Caco-2 (cell line): ENCODE measurements around the gene SMURF1. TPM values are rescaled to one million over a fixed set of nuclear protein-coding genes. Genes with fewer than 3 reads are reported as not detected.
A peak's percentile ranks its signal among the peaks of the same experiment; 100 is the strongest.

ENCODE experiments used
- BruUV-seq: library from RNA; stranded (reverse); fragments of 400-500 nt; replicated peaks from 2 replicates; lab custom pipeline; 2021; lab: Mats Ljungman, UMichigan
- CTCF ChIA-PET: fragments of 300-600 bp; sonication (Branson Sonifier 250); formaldehyde crosslinking; loops from one replicate; lab custom pipeline; 2022; ENCODE audit warnings: antibody characterized with exemption; lab: Charles Lee
- POLR2A ChIA-PET: fragments of 300-600 bp; sonication (Branson Sonifier 250); formaldehyde crosslinking; loops from one replicate; lab custom pipeline; 2022; ENCODE audit warnings: antibody characterized with exemption; lab: Charles Lee
- DNase-seq, 2 experiments: peaks; one replicate each; pipeline versions ENCODE4 v3.0.0 to v3.0.0-alpha.2; 2020 to 2022
- H3K27me3 ChIP-seq: replicated peaks from 2 replicates; pipeline ENCODE4 v1.6.0; 2011; ENCODE audit warnings: low read length; ENCODE audit not compliant: control insufficient read depth, insufficient read depth
- H3K36me3 ChIP-seq: 2 replicates; pipeline ENCODE4 v1.5.1; 2011; ENCODE audit warnings: low read length; ENCODE audit not compliant: control insufficient read depth, insufficient read depth
- H3K4me1 ChIP-seq: fragments of 250-450 bp; sonication (Bioruptor Pico); 2 replicates; pipeline ENCODE4 v1.5.1; 2020; ENCODE audit warnings: mild to moderate bottlenecking
- H3K4me3 ChIP-seq: 2 replicates; pipeline ENCODE4 v1.5.1; 2011; ENCODE audit warnings: low read depth, mild to moderate bottlenecking, control low read depth, low read length
- H3K9me3 ChIP-seq: fragments of 250-450 bp; sonication (Bioruptor Pico); 2 replicates; pipeline ENCODE4 v1.5.1; 2020; ENCODE audit warnings: mild to moderate bottlenecking, moderate library complexity
- H3K27ac Mint-ChIP-seq: one replicate; pipeline ENCODE4 v1.8.0; 2022; ENCODE audit warnings: mixed read lengths; ENCODE audit not compliant: unreplicated experiment
- H3K27me3 Mint-ChIP-seq: one replicate; pipeline ENCODE4 v1.8.0; 2022; ENCODE audit warnings: mixed read lengths; ENCODE audit not compliant: insufficient read depth, unreplicated experiment
- H3K36me3 Mint-ChIP-seq: one replicate; pipeline ENCODE4 v1.8.0; 2022; ENCODE audit warnings: mild to moderate bottlenecking, mixed read lengths; ENCODE audit not compliant: insufficient read depth, unreplicated experiment
- H3K4me1 Mint-ChIP-seq: one replicate; pipeline ENCODE4 v1.8.0; 2022; ENCODE audit warnings: low read depth, mixed read lengths; ENCODE audit not compliant: unreplicated experiment
- H3K4me3 Mint-ChIP-seq: one replicate; pipeline ENCODE4 v1.8.0; 2022; ENCODE audit warnings: mild to moderate bottlenecking, moderate library complexity, mixed read lengths; ENCODE audit not compliant: unreplicated experiment
- H3K9me3 Mint-ChIP-seq: one replicate; pipeline ENCODE4 v1.8.0; 2022; ENCODE audit warnings: mixed read lengths; ENCODE audit not compliant: unreplicated experiment
- intact Hi-C: fragments of 100-400 bp; cut with micrococcal nuclease; formaldehyde crosslinking; loops from one replicate; pipeline ENCODE4 v1.10.0; 2022; ENCODE audit not compliant: unreplicated experiment
- total RNA-seq: library from RNA; stranded (reverse); gene quantifications from 2 replicates; pipeline ENCODE4 v1.2.3, GENCODE V29; 2022
- TF ChIP-seq, protein P1 (sequence below), 2 experiments: fragments of 200-600 bp in 1 of 2; IDR thresholded peaks; 1 replicate in 1 of 2; 2 replicates in 1 of 2; pipeline versions ENCODE4 v1.5.1 to v1.8.0; 2011 to 2022; ENCODE audit warnings: antibody characterized with exemption in 1 of 2, control low read depth in 1 of 2, inconsistent platforms in 1 of 2, low read depth in 1 of 2, low read length in 1 of 2, mild to moderate bottlenecking in 1 of 2, moderate library complexity in 1 of 2; ENCODE audit not compliant: insufficient read depth in 1 of 2, severe bottlenecking in 1 of 2, unreplicated experiment in 1 of 2

Gene SMURF1
- total RNA-seq, 1 experiment from 2014 or later, result 22.5 TPM

DNA sequence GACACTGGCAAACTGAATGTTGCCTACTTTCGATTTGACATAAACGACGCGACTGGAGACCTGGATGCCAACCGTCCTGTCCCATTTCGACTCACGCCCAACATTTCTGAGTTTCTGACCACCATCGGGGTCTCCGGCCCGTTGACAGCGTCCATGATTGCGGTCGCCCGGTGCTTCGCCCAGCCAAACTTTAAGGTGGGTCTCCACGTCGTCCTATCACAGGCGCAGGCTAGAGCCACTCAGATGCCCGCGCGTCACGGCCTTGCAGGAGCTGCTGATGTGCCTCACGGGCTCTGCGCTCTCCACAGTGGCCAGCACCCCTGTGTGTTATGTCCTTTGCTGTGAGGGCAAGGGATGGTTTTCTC lies 132.6 kb downstream of the SMURF1 start:
- Mint-ChIP-seq H3K27me3 (no peaks in the 10 kb centered on the region), H3K27ac (peak overlapping the region; percentile 53), H3K4me3 (no peak overlapping the region), H3K4me1 (no peaks in the 10 kb centered on the region), H3K9me3 (no peaks in the 10 kb centered on the region), H3K36me3 (peaks cover 91% of the 10 kb centered on the region)
- POLR2A ChIA-PET, result no interaction called here
- no peak for DNase-seq
- intact Hi-C loops, result no loop called here
- H3K4me3 ChIP-seq, result no peak overlapping the region
- TF ChIP-seq, protein P1, sequence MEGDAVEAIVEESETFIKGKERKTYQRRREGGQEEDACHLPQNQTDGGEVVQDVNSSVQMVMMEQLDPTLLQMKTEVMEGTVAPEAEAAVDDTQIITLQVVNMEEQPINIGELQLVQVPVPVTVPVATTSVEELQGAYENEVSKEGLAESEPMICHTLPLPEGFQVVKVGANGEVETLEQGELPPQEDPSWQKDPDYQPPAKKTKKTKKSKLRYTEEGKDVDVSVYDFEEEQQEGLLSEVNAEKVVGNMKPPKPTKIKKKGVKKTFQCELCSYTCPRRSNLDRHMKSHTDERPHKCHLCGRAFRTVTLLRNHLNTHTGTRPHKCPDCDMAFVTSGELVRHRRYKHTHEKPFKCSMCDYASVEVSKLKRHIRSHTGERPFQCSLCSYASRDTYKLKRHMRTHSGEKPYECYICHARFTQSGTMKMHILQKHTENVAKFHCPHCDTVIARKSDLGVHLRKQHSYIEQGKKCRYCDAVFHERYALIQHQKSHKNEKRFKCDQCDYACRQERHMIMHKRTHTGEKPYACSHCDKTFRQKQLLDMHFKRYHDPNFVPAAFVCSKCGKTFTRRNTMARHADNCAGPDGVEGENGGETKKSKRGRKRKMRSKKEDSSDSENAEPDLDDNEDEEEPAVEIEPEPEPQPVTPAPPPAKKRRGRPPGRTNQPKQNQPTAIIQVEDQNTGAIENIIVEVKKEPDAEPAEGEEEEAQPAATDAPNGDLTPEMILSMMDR (IDR thresholded peaks at IDR 0.05; ENCODE audit: insufficient read depth in 1 of 2, low read depth in 1 of 2, low read length in 1 of 2, severe bottlenecking in 1 of 2, unreplicated experiment in 1 of 2), result no peak
- CTCF ChIA-PET, result no interaction called here
- H3K9me3 ChIP-seq, result no peaks in the 10 kb centered on the region
- H3K36me3 ChIP-seq, result peaks cover 7% of the 10 kb centered on the region
- no TSS peak for BruUV-seq
- H3K4me1 ChIP-seq, result no peaks in the 10 kb centered on the region
- H3K27me3 ChIP-seq, result no peaks in the 10 kb centered on the region

DNA sequence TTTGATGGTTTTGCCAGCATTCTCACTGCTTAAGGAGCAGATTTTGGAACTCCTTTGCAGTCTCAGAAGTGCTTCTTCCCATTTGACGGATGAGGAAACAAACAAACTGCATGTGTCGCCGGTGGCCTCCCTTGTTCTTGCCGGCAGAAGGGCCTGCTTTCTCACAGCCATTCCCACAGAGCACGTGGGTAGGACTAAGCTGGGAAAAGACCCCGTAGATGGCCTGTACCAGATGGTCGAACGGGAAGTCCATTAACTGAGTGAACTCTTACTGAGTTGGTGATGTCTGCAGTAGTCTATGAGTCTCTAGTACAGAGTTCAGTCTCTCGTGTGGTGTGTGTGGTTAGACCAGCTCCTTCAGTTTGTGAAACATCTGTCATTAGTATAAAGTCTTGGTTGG lies 133.6 kb downstream of the SMURF1 start:
- H3K27ac Mint-ChIP-seq, result no peak overlapping the region
- H3K4me3 ChIP-seq, result no peak overlapping the region
- DNase-seq, result no peak
- no peak overlapping the region for H3K4me3 Mint-ChIP-seq
- peaks cover 87% of the 10 kb centered on the region for H3K36me3 Mint-ChIP-seq
- no TSS peak for BruUV-seq
- H3K9me3 Mint-ChIP-seq, result no peaks in the 10 kb centered on the region
- intact Hi-C loops, result no loop called here
- no peaks in the 10 kb centered on the region for H3K27me3 ChIP-seq
- no peaks in the 10 kb centered on the region for H3K4me1 ChIP-seq
- TF ChIP-seq, protein P1 (IDR thresholded peaks at IDR 0.05; ENCODE audit: insufficient read depth in 1 of 2, low read depth in 1 of 2, low read length in 1 of 2, severe bottlenecking in 1 of 2, unreplicated experiment in 1 of 2), result no peak
- no peaks in the 10 kb centered on the region for H3K4me1 Mint-ChIP-seq
- no peaks in the 10 kb centered on the region for H3K27me3 Mint-ChIP-seq
- H3K36me3 ChIP-seq, result peaks cover 7% of the 10 kb centered on the region
- no peaks in the 10 kb centered on the region for H3K9me3 ChIP-seq
- ChIA-PET POLR2A (no interaction called here), CTCF (no interaction called here)

DNA sequence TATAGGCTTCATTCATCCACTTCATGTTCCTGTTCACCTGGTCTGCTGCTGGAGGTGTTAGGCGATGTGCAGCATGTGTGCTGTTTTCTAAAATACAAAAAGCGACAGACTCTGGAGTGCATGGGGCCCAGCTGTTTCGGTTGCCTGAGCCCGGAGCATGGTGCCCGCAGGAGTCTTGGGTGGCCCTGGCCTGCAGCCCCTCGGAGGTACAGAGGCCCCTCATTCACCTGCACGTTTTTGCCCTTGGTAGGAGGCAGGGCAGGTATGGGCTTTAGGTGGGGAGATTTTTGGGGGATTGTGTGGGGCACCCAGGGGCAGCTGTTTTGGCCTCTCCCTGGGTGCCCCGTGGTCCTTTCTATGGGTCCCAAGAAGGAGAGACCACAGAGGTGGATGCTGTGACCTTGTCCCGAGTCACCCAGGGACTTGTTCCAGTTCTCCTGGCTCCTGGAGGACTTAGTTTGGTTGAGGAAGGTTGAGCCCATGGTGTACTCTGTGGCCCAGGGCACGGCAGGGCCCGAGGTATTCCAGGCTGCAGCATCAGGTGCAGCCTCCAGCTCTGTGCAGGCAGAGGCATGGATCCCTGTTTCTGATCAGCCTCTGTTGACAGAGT lies 134.9 kb downstream of the SMURF1 start:
- H3K27me3 Mint-ChIP-seq, result no peaks in the 10 kb centered on the region
- CTCF ChIA-PET, result no interaction called here
- Histone ChIP-seq H3K36me3 (peaks cover 5% of the 10 kb centered on the region), H3K4me1 (no peaks in the 10 kb centered on the region), H3K4me3 (no peak overlapping the region), H3K27me3 (no peaks in the 10 kb centered on the region), H3K9me3 (no peaks in the 10 kb centered on the region)
- no peak overlapping the region for H3K27ac Mint-ChIP-seq
- H3K4me1 Mint-ChIP-seq, result no peaks in the 10 kb centered on the region
- DNase-seq, result no peak
- POLR2A ChIA-PET, result no interaction called here
- BruUV-seq, result no TSS peak
- TF ChIP-seq, protein P1 (IDR thresholded peaks at IDR 0.05; ENCODE audit: insufficient read depth in 1 of 2, low read depth in 1 of 2, low read length in 1 of 2, severe bottlenecking in 1 of 2, unreplicated experiment in 1 of 2), result no peak
- H3K9me3 Mint-ChIP-seq, result no peaks in the 10 kb centered on the region
- no peak overlapping the region for H3K4me3 Mint-ChIP-seq
- intact Hi-C loops, result no loop called here
- H3K36me3 Mint-ChIP-seq, result peaks cover 87% of the 10 kb centered on the region
